ENCODE measurements around the gene GNPTG. TPM values are rescaled to one million over a fixed set of nuclear protein-coding genes. Genes with fewer than 3 reads are reported as not detected.

The GNPTG gene
- total and polyA plus RNA-seq, 2 donors (not counting 1 experiment from before 2014, with no cell fraction given): 76.0 to 109 TPM

GRCh38 chr16:1374418-1375297 is 22.9 kb downstream of the GNPTG start:
- Histone ChIP-seq H3K36me3 (replicated peaks in 1 of 2; ENCODE audit: control extremely low read depth in 1 of 2, control insufficient read depth in 1 of 2, extremely low read depth in 1 of 2, insufficient read depth in 2 of 2, low read length in 1 of 2) (peaks cover 0 to 27% of the 10 kb centered on the region in 2 experiments), H3K79me2 (ENCODE audit: control insufficient read depth, insufficient read depth, low read length) (peaks cover 36% of the 10 kb centered on the region), H3K9ac (ENCODE audit: low read length) (no peak overlapping the region), H3K4me1 (ENCODE audit: control insufficient read depth in 2 of 2, insufficient read depth in 2 of 2, low read length in 2 of 2) (peaks cover 5 to 7% of the 10 kb centered on the region in 2 donors), H3K4me2 (replicated peaks; ENCODE audit: low read depth, low read length, poor library complexity, severe bottlenecking) (no peak overlapping the region), H3K27me3 (replicated peaks in 1 of 4; ENCODE audit: control extremely low read depth in 1 of 4, control insufficient read depth in 3 of 4, insufficient read depth in 4 of 4, low read length in 3 of 4) (no peaks in the 10 kb centered on the region), H3K9me3 (ENCODE audit: control extremely low read depth in 1 of 3, control insufficient read depth in 2 of 3, insufficient read depth in 1 of 3, low read length in 2 of 3) (no peaks in the 10 kb centered on the region), H3K4me3 (ENCODE audit: control extremely low read depth in 1 of 5, extremely low read depth in 1 of 5, insufficient read depth in 1 of 5, low read depth in 2 of 5, low read length in 4 of 5) (no peak overlapping the region), H4K20me1 (ENCODE audit: control insufficient read depth, insufficient read depth, low read length, poor library complexity, severe bottlenecking) (peaks cover 65% of the 10 kb centered on the region), H3K27ac (ENCODE audit: low read length in 2 of 2) (no peak overlapping the region), H2AFZ (ENCODE audit: insufficient read depth, low read depth, low read length, poor library complexity, severe bottlenecking) (no peak overlapping the region)
- Mint-ChIP-seq H3K27ac (no peak overlapping the region), H3K4me3 (no peak overlapping the region), H3K9me3 (ENCODE audit: insufficient read depth) (no peaks in the 10 kb centered on the region), H3K27me3 (no peaks in the 10 kb centered on the region), H3K4me1 (peaks cover 9% of the 10 kb centered on the region)
- TF ChIP-seq EZH2 (IDR thresholded peaks at IDR 0.05; ENCODE audit: borderline replicate concordance, insufficient read depth, low read depth, low read length, poor library complexity, severe bottlenecking): no peak
- TF ChIP-seq CTCF (IDR thresholded peaks at IDR 0.05): no peak
- CTCF ChIA-PET: interaction anchor here (1.3 kb wide), 1 partner anchor 9 kb away, joined by 3 read pairs; no protein-coding TSS in a partner anchor
- ATAC-seq (ENCODE audit: low read depth): no peak
- WGBS (ENCODE audit: insufficient coverage): 97% methylated on average over 45 of the region's 46 CpGs
- POLR2A ChIA-PET: no interaction called here
- DNase-seq: no peak
- intact Hi-C loops (cut with micrococcal nuclease): loop anchor here (5.0 kb wide), 1 partner anchor 38 kb away; the partner anchor contains the start of gene UNKL

- no peaks in the 10 kb centered on the region for H3K27me3 ChIP-seq (replicated peaks in 1 of 4; ENCODE audit: control extremely low read depth in 1 of 4, control insufficient read depth in 3 of 4, insufficient read depth in 4 of 4, low read length in 3 of 4)
- no peak overlapping the region for H3K9ac ChIP-seq (ENCODE audit: low read length)
- intact Hi-C loops (cut with micrococcal nuclease): loop anchor here (5.0 kb wide), 1 partner anchor 37 kb away; the partner anchor contains the start of gene UNKL
- no peak overlapping the region for H2AFZ ChIP-seq (ENCODE audit: insufficient read depth, low read depth, low read length, poor library complexity, severe bottlenecking)
- no peak overlapping the region for H3K4me2 ChIP-seq (replicated peaks; ENCODE audit: low read depth, low read length, poor library complexity, severe bottlenecking)
- no peaks in the 10 kb centered on the region for H3K9me3 ChIP-seq (ENCODE audit: control extremely low read depth in 1 of 3, control insufficient read depth in 2 of 3, insufficient read depth in 1 of 3, low read length in 2 of 3)
- no peak for DNase-seq
- Mint-ChIP-seq H3K27ac (no peak overlapping the region), H3K4me3 (no peak overlapping the region), H3K9me3 (ENCODE audit: insufficient read depth) (no peaks in the 10 kb centered on the region), H3K27me3 (no peaks in the 10 kb centered on the region), H3K4me1 (peaks cover 14% of the 10 kb centered on the region)
- ChIA-PET POLR2A (no interaction called here), CTCF (interaction anchor here (1.3 kb wide), 1 partner anchor 10 kb away, joined by 3 read pairs; no protein-coding TSS in a partner anchor)
- peaks cover 65% of the 10 kb centered on the region for H4K20me1 ChIP-seq (ENCODE audit: control insufficient read depth, insufficient read depth, low read length, poor library complexity, severe bottlenecking)
- peaks cover 42% of the 10 kb centered on the region for H3K79me2 ChIP-seq (ENCODE audit: control insufficient read depth, insufficient read depth, low read length)
- no peak overlapping the region for H3K4me3 ChIP-seq (ENCODE audit: control extremely low read depth in 1 of 5, extremely low read depth in 1 of 5, insufficient read depth in 1 of 5, low read depth in 2 of 5, low read length in 4 of 5)
- no peak for ATAC-seq (ENCODE audit: low read depth)
- H3K36me3 ChIP-seq (replicated peaks in 1 of 2; ENCODE audit: control extremely low read depth in 1 of 2, control insufficient read depth in 1 of 2, extremely low read depth in 1 of 2, insufficient read depth in 2 of 2, low read length in 1 of 2): peaks cover 0 to 29% of the 10 kb centered on the region in 2 experiments
- TF ChIP-seq EZH2 (IDR thresholded peaks at IDR 0.05; ENCODE audit: borderline replicate concordance, insufficient read depth, low read depth, low read length, poor library complexity, severe bottlenecking) (no peak), CTCF (IDR thresholded peaks at IDR 0.05) (no peak)
- 96% methylated on average over 24 of the region's 24 CpGs for WGBS (ENCODE audit: insufficient coverage)
- H3K27ac ChIP-seq (ENCODE audit: low read length in 2 of 2): no peak overlapping the region
- H3K4me1 ChIP-seq (ENCODE audit: control insufficient read depth in 2 of 2, insufficient read depth in 2 of 2, low read length in 2 of 2): peaks cover 10 to 13% of the 10 kb centered on the region in 2 donors
These were observed 23.5 kb downstream of the GNPTG start for GRCh38 chr16:1375298-1375640.
